ENCODE data around the gene ATL3.

DNA sequence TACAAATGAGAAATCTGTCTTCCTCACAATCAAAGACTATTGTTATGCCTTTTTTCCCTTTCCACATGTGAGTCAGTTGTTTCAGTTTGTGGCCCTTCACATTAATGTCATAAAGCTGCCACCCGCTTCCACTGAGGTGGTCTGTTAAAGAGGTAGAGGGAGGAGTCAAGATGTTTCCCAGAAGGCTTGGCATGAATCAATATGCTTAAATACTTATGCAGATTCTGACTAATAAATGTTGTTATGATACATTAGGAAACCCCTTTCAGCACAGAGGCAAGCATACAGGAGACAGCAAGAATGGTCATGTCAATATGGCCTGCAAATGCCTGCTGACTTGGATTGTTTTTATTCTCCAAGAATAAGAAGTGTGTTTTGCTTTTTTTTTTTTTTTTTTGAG is 16.7 kb upstream of the ATL3 start:
- TF ChIP-seq POLR2AphosphoS5 (IDR thresholded peaks at IDR 0.05; ENCODE audit: borderline replicate concordance, low read depth, low read length) (no peak), EZH2 (IDR thresholded peaks at IDR 0.05) (no peak)
